Panc1 (cell line): ENCODE results near the gene SOWAHB. TPM values are rescaled to one million over a fixed set of nuclear protein-coding genes. Genes with fewer than 3 reads are reported as not detected.

ENCODE experiments used
- ATAC-seq: fragments of 200-7000 bp; cut with Tn5 transposase; 2 replicates; pipeline ENCODE4 v1.9.1; 2020; ENCODE audit warnings: mild to moderate bottlenecking, moderate library complexity
- BruUV-seq: library from RNA; stranded (reverse); fragments of 400-500 nt; replicated peaks from 2 replicates; lab custom pipeline; 2021; lab: Mats Ljungman, UMichigan
- CTCF ChIA-PET: fragments of 300-600 bp; sonication (Branson Sonifier 250); formaldehyde crosslinking; loops from one replicate; lab custom pipeline; 2022; ENCODE audit warnings: antibody characterized with exemption; lab: Charles Lee
- POLR2A ChIA-PET: fragments of 300-600 bp; sonication (Branson Sonifier 250); formaldehyde crosslinking; loops from one replicate; lab custom pipeline; 2022; ENCODE audit warnings: antibody characterized with exemption; lab: Charles Lee
- DNase-seq: peaks from one replicate; pipeline ENCODE4 v3.0.0-alpha.2; 2010; ENCODE audit warnings: low read depth, low spot score
- H3K27ac ChIP-seq: 2 replicates; pipeline ENCODE4 v1.5.1; 2011; ENCODE audit warnings: mild to moderate bottlenecking, low read length, inconsistent platforms
- H3K27me3 ChIP-seq: fragments of 200-500 bp; sonication (Bioruptor generic); 2 replicates; pipeline ENCODE4 v1.6.0; 2014; ENCODE audit warnings: low read length, inconsistent platforms; ENCODE audit not compliant: control insufficient read depth, insufficient read depth
- H3K36me3 ChIP-seq: fragments of 200-500 bp; sonication (Bioruptor generic); 2 replicates; pipeline ENCODE4 v1.5.1; 2014; ENCODE audit warnings: inconsistent platforms, mild to moderate bottlenecking, low read length, moderate library complexity; ENCODE audit not compliant: control insufficient read depth, insufficient read depth
- H3K4me1 ChIP-seq: 2 replicates; pipeline ENCODE4 v1.5.1; 2011; ENCODE audit warnings: inconsistent platforms, mild to moderate bottlenecking, low read length, moderate library complexity; ENCODE audit not compliant: control insufficient read depth, insufficient read depth
- H3K4me3 ChIP-seq, 2 experiments: 2 replicates each; pipeline ENCODE4 v1.5.1; 2011 to 2012; ENCODE audit warnings: low read depth in 2 of 2, low read length in 2 of 2, mild to moderate bottlenecking in 2 of 2, inconsistent platforms in 1 of 2, moderate library complexity in 1 of 2
- H3K9me3 ChIP-seq: fragments of 200-500 bp; sonication (Bioruptor generic); 2 replicates; pipeline ENCODE4 v1.5.1; 2014; ENCODE audit warnings: low read depth, mild to moderate bottlenecking, inconsistent platforms, low read length, moderate library complexity; ENCODE audit not compliant: control insufficient read depth, insufficient read depth
- POLR2AphosphoS5 ChIP-seq: IDR thresholded peaks from 2 replicates; pipeline ENCODE4 v1.6.1; 2012; ENCODE audit warnings: mild to moderate bottlenecking, low read depth, low read length, moderate library complexity
- SIN3A ChIP-seq: IDR thresholded peaks from 2 replicates; pipeline ENCODE4 v1.6.1; 2012; ENCODE audit warnings: low read depth, mild to moderate bottlenecking, low read length, moderate library complexity, borderline replicate concordance; ENCODE audit not compliant: insufficient read depth
- TCF7L2 ChIP-seq: IDR thresholded peaks from 2 replicates; pipeline ENCODE4 v1.6.1; 2011; ENCODE audit warnings: mild to moderate bottlenecking, low read depth, low read length, inconsistent platforms
- in situ Hi-C: cut with HindIII; loops from 2 replicates; pipeline ENCODE4 v1.10.0; 2016; ENCODE audit warnings: low sequenced_read_pairs, low pct_unique_long_range_greater_than_20kb
- intact Hi-C: fragments of 100-400 bp; cut with micrococcal nuclease; formaldehyde crosslinking; loops from one replicate; pipeline ENCODE4 v1.10.0; 2022; ENCODE audit not compliant: unreplicated experiment
- total RNA-seq: library from RNA; stranded (reverse); gene quantifications from one replicate; pipeline ENCODE4 v1.2.1, GENCODE V29; 2021; ENCODE audit not compliant: unreplicated experiment
- TF ChIP-seq, protein P1 (sequence below): fragments of 450-650 bp; IDR thresholded peaks from 2 replicates; pipeline ENCODE4 v1.5.1; 2017; ENCODE audit warnings: mild to moderate bottlenecking
- TF ChIP-seq, protein P2 (sequence below), 2 experiments: IDR thresholded peaks; 2 replicates each; pipeline ENCODE4 v1.6.1; 2011 to 2012; ENCODE audit warnings: low read depth in 2 of 2, control low read depth in 1 of 2, low read length in 1 of 2, mild to moderate bottlenecking in 1 of 2, moderate library complexity in 1 of 2; ENCODE audit not compliant: insufficient read depth in 1 of 2

The SOWAHB gene
- total RNA-seq, 1 experiment from 2014 or later: 4.0 TPM

DNA sequence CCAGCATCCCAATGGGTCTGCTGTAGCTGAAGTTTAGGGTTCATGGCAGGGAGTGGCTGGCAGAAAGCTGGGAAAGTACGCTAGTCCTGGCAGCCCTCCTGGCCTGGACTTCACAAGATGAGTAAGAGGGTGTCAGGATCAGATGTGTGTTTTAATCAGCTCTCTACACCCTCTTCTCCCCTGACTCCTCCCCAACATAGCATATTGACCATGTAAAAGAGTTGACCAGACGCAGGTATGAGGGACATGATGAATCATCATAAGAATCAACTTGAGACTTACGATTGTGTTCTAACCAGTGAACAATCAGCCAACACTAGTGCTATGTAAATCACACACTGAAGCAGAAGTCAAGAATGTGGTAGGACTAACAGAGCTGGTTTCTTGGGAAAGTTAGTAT, 5.3 kb downstream of the SOWAHB start:
- ATAC-seq: no peak
- H3K27me3 ChIP-seq: no peaks in the 10 kb centered on the region

GRCh38 chr4:76892001-76892400, 5.9 kb downstream of the SOWAHB start:
- Histone ChIP-seq H3K27ac (no peak overlapping the region), H3K4me1 (no peaks in the 10 kb centered on the region), H3K4me3 (no peak overlapping the region), H3K9me3 (no peaks in the 10 kb centered on the region), H3K27me3 (no peaks in the 10 kb centered on the region), H3K36me3 (no peaks in the 10 kb centered on the region)
- ChIA-PET CTCF (no interaction called here), POLR2A (no interaction called here)
- BruUV-seq: no TSS peak
- DNase-seq (no peak), ATAC-seq (no peak)
- intact Hi-C loops: no loop called here
- TF ChIP-seq, protein P1, sequence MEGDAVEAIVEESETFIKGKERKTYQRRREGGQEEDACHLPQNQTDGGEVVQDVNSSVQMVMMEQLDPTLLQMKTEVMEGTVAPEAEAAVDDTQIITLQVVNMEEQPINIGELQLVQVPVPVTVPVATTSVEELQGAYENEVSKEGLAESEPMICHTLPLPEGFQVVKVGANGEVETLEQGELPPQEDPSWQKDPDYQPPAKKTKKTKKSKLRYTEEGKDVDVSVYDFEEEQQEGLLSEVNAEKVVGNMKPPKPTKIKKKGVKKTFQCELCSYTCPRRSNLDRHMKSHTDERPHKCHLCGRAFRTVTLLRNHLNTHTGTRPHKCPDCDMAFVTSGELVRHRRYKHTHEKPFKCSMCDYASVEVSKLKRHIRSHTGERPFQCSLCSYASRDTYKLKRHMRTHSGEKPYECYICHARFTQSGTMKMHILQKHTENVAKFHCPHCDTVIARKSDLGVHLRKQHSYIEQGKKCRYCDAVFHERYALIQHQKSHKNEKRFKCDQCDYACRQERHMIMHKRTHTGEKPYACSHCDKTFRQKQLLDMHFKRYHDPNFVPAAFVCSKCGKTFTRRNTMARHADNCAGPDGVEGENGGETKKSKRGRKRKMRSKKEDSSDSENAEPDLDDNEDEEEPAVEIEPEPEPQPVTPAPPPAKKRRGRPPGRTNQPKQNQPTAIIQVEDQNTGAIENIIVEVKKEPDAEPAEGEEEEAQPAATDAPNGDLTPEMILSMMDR: no peak
- TF ChIP-seq, protein P2, sequence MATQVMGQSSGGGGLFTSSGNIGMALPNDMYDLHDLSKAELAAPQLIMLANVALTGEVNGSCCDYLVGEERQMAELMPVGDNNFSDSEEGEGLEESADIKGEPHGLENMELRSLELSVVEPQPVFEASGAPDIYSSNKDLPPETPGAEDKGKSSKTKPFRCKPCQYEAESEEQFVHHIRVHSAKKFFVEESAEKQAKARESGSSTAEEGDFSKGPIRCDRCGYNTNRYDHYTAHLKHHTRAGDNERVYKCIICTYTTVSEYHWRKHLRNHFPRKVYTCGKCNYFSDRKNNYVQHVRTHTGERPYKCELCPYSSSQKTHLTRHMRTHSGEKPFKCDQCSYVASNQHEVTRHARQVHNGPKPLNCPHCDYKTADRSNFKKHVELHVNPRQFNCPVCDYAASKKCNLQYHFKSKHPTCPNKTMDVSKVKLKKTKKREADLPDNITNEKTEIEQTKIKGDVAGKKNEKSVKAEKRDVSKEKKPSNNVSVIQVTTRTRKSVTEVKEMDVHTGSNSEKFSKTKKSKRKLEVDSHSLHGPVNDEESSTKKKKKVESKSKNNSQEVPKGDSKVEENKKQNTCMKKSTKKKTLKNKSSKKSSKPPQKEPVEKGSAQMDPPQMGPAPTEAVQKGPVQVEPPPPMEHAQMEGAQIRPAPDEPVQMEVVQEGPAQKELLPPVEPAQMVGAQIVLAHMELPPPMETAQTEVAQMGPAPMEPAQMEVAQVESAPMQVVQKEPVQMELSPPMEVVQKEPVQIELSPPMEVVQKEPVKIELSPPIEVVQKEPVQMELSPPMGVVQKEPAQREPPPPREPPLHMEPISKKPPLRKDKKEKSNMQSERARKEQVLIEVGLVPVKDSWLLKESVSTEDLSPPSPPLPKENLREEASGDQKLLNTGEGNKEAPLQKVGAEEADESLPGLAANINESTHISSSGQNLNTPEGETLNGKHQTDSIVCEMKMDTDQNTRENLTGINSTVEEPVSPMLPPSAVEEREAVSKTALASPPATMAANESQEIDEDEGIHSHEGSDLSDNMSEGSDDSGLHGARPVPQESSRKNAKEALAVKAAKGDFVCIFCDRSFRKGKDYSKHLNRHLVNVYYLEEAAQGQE (IDR thresholded peaks at IDR 0.05; ENCODE audit: insufficient read depth in 1 of 2, low read depth in 2 of 2, low read length in 1 of 2): no peak
- TF ChIP-seq TCF7L2: no peak
- no peak for TF ChIP-seq SIN3A
- TF ChIP-seq POLR2AphosphoS5: no peak
- in situ Hi-C loops: no loop called here

More for the DNA sequence above, 5.3 kb downstream of the SOWAHB start:
- no peak for DNase-seq
- Histone ChIP-seq H3K4me3 (no peak overlapping the region), H3K27ac (no peak overlapping the region), H3K4me1 (no peaks in the 10 kb centered on the region), H3K36me3 (no peaks in the 10 kb centered on the region), H3K9me3 (no peaks in the 10 kb centered on the region)
- ChIA-PET CTCF (no interaction called here), POLR2A (no interaction called here)
- BruUV-seq: no TSS peak
- no peak for TF ChIP-seq TCF7L2
- TF ChIP-seq, protein P2 (IDR thresholded peaks at IDR 0.05; ENCODE audit: insufficient read depth in 1 of 2, low read depth in 2 of 2, low read length in 1 of 2): no peak
- no peak for TF ChIP-seq POLR2AphosphoS5
- TF ChIP-seq, protein P1: no peak
- TF ChIP-seq SIN3A: no peak
- in situ Hi-C loops (no loop called here), intact Hi-C loops (no loop called here)
